ENCODE data around the gene GIGYF1. TPM values are rescaled to one million over a fixed set of nuclear protein-coding genes. Genes with fewer than 3 reads are reported as not detected.
A peak's percentile ranks its signal among the peaks of the same experiment; 100 is the strongest.

Gene GIGYF1
- total and polyA plus RNA-seq, 4 donors = 6.6 to 51.6 (median 42.1) TPM

- H3K27ac ChIP-seq (ENCODE audit: low read depth in 1 of 2, low read length in 2 of 2) = no peak overlapping the region
- intact Hi-C loops (cut with DNase I) = loop anchor here in 1 of 2 donors (5.0 kb wide), 1 partner anchor 93 kb away; the partner anchor contains the start of genes FBXO24 and LRCH4
- no peaks in the 10 kb centered on the region for H3K9me3 ChIP-seq (ENCODE audit: control insufficient read depth, low read length)
- no peaks in the 10 kb centered on the region for H3K4me1 ChIP-seq (ENCODE audit: control insufficient read depth in 1 of 2, insufficient read depth in 2 of 2, low read length in 2 of 2)
- no peaks in the 10 kb centered on the region for H3K27me3 ChIP-seq (ENCODE audit: control insufficient read depth in 1 of 2, insufficient read depth in 2 of 2, low read length in 1 of 2)
- ATAC-seq (ENCODE audit: low FRiP score) (peak; percentile 45), DNase-seq (no peak)
- WGBS, 2 donors = 69 to 73% methylated on average over 13 of the region's 13 CpGs
- H3K4me3 ChIP-seq (ENCODE audit: low read length in 2 of 2) = no peak overlapping the region
- H3K36me3 ChIP-seq (ENCODE audit: control insufficient read depth in 1 of 2, insufficient read depth in 2 of 2, low read length in 1 of 2) = peaks cover 0 to 11% of the 10 kb centered on the region in 2 donors
Observed at GRCh38 chr7:100679927-100680575, 14.0 kb downstream of the GIGYF1 start.

- DNase-seq = no peak
- Histone ChIP-seq H3K4me1 (ENCODE audit: control insufficient read depth in 1 of 2, insufficient read depth in 2 of 2, low read length in 2 of 2) (no peaks in the 10 kb centered on the region), H3K27me3 (ENCODE audit: control insufficient read depth in 1 of 2, insufficient read depth in 2 of 2, low read length in 1 of 2) (no peaks in the 10 kb centered on the region), H3K9me3 (ENCODE audit: control insufficient read depth, low read length) (no peaks in the 10 kb centered on the region), H3K36me3 (ENCODE audit: control insufficient read depth in 1 of 2, insufficient read depth in 2 of 2, low read length in 1 of 2) (peaks cover 0 to 8% of the 10 kb centered on the region in 2 donors), H3K27ac (ENCODE audit: low read depth in 1 of 2, low read length in 2 of 2) (no peak overlapping the region), H3K4me3 (ENCODE audit: low read length in 2 of 2) (no peak overlapping the region)
- ATAC-seq (ENCODE audit: low FRiP score) = no peak
- intact Hi-C loops (cut with DNase I) = loop anchor here in 1 of 2 donors (5.0 kb wide), 1 partner anchor 92 kb away; the partner anchor contains the start of genes FBXO24 and LRCH4
- 65 to 68% methylated on average over 13 of the region's 13 CpGs for WGBS, 2 donors
Observed at GRCh38 chr7:100679129-100679926, 14.7 kb downstream of the GIGYF1 start.

DNA sequence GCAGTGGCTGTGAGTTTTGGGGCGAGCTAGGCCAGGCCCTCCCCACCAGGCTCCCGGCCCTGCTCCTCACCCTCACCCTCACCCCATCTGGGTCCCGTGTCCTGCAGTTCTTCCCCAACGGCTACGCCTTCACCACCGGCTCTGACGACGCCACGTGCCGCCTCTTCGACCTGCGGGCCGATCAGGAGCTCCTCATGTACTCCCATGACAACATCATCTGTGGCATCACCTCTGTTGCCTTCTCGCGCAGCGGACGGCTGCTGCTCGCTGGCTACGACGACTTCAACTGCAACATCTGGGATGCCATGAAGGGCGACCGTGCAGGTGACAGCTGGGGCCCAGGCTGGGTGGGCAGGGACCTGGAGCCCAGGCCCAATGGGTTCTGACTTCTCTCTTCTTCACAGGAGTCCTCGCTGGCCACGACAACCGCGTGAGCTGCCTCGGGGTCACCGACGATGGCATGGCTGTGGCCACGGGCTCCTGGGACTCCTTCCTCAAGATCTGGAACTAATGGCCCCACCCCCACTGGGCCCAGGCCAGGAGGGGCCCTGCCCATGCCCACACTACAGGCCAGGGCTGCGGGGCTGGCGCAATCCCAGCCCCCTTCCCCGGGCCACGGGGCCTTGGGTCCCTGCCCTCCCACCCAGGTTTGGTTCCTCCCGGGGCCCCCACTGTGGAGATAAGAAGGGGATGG is 15.6 kb downstream of the GIGYF1 start:
- 68 to 69% methylated on average over 35 of the region's 35 CpGs for WGBS, 2 donors
- H3K27me3 ChIP-seq (ENCODE audit: control insufficient read depth in 1 of 2, insufficient read depth in 2 of 2, low read length in 1 of 2) = no peaks in the 10 kb centered on the region
- no peak for DNase-seq
- ATAC-seq (ENCODE audit: low FRiP score) = no peak
- no peak overlapping the region for H3K4me3 ChIP-seq (ENCODE audit: low read length in 2 of 2)
- H3K36me3 ChIP-seq (ENCODE audit: control insufficient read depth in 1 of 2, insufficient read depth in 2 of 2, low read length in 1 of 2) = peaks cover 0 to 7% of the 10 kb centered on the region in 2 donors
- no peak overlapping the region for H3K27ac ChIP-seq (ENCODE audit: low read depth in 1 of 2, low read length in 2 of 2)
- intact Hi-C loops (cut with DNase I) = loop anchor here in 1 of 2 donors (5.0 kb wide), 1 partner anchor 91 kb away; the partner anchor contains the start of genes FBXO24 and LRCH4
- H3K4me1 ChIP-seq (ENCODE audit: control insufficient read depth in 1 of 2, insufficient read depth in 2 of 2, low read length in 2 of 2) = no peaks in the 10 kb centered on the region
- H3K9me3 ChIP-seq (ENCODE audit: control insufficient read depth, low read length) = no peaks in the 10 kb centered on the region

GRCh38 chr7:100677308-100678267 is 16.5 kb downstream of the GIGYF1 start:
- DNase-seq = peak in 1 of 2 donors; percentile 50
- 85 to 87% methylated on average over 36 of the region's 36 CpGs for WGBS, 2 donors
- Histone ChIP-seq H3K9me3 (ENCODE audit: control insufficient read depth, low read length) (no peaks in the 10 kb centered on the region), H3K27me3 (ENCODE audit: control insufficient read depth in 1 of 2, insufficient read depth in 2 of 2, low read length in 1 of 2) (no peaks in the 10 kb centered on the region), H3K4me3 (ENCODE audit: low read length in 2 of 2) (no peak overlapping the region), H3K36me3 (ENCODE audit: control insufficient read depth in 1 of 2, insufficient read depth in 2 of 2, low read length in 1 of 2) (peaks cover 0 to 7% of the 10 kb centered on the region in 2 donors), H3K27ac (ENCODE audit: low read depth in 1 of 2, low read length in 2 of 2) (no peak overlapping the region), H3K4me1 (ENCODE audit: control insufficient read depth in 1 of 2, insufficient read depth in 2 of 2, low read length in 2 of 2) (no peaks in the 10 kb centered on the region)
- intact Hi-C loops (cut with DNase I) = loop anchor here in 1 of 2 donors (5.0 kb wide), 1 partner anchor 90 kb away; the partner anchor contains the start of genes FBXO24 and LRCH4
- no peak for ATAC-seq (ENCODE audit: low FRiP score)

DNA sequence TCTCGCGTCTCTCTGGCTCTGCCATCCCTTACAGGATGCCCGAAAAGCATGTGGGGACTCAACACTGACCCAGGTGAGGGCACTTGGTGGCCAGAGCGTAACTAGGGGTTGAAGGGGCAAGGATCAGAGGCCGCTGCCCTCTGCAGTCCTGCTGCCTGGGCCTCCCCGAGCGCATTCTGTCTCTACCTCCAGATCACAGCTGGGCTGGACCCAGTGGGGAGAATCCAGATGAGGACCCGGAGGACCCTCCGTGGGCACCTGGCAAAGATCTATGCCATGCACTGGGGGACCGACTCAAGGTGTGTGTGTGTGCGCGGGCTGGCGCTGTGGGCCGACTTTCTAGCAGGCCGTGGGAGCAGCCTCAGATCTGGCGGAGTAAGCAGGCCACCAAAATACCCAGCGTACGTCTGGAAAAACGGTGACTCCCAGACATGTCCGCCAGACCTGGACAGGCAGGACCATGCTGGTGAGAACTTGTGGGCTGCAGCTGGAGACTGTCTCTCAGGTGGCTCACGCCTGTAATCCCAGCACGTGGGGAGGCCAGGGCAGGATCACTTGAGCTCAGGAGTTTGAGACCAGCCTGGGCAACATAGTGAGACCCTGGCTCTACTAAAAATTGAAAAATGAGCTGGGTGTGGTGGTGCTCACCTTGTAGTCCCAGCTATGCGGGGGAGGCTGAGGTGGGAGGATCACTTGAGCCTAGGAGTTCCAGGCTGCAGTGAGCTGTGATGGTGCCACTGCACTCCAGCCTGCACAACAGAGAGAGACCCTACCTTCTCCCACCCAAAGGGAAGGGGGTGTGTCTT is 17.3 kb downstream of the GIGYF1 start:
- Histone ChIP-seq H3K27me3 (ENCODE audit: control insufficient read depth in 1 of 2, insufficient read depth in 2 of 2, low read length in 1 of 2) (no peaks in the 10 kb centered on the region), H3K4me3 (ENCODE audit: low read length in 2 of 2) (no peak overlapping the region), H3K4me1 (ENCODE audit: control insufficient read depth in 1 of 2, insufficient read depth in 2 of 2, low read length in 2 of 2) (no peaks in the 10 kb centered on the region), H3K36me3 (ENCODE audit: control insufficient read depth in 1 of 2, insufficient read depth in 2 of 2, low read length in 1 of 2) (peaks cover 0 to 5% of the 10 kb centered on the region in 2 donors), H3K27ac (ENCODE audit: low read depth in 1 of 2, low read length in 2 of 2) (peak overlapping the region in 1 of 2 donors; percentile 43), H3K9me3 (ENCODE audit: control insufficient read depth, low read length) (no peaks in the 10 kb centered on the region)
- ATAC-seq (ENCODE audit: low FRiP score) = no peak
- WGBS, 2 donors = 78% methylated on average over 23 of the region's 23 CpGs
- peak in 1 of 2 donors; percentile 53 for DNase-seq
- intact Hi-C loops (cut with DNase I) = loop anchor here in 1 of 2 donors (5.0 kb wide), 1 partner anchor 89 kb away; the partner anchor contains the start of genes FBXO24 and LRCH4

DNA sequence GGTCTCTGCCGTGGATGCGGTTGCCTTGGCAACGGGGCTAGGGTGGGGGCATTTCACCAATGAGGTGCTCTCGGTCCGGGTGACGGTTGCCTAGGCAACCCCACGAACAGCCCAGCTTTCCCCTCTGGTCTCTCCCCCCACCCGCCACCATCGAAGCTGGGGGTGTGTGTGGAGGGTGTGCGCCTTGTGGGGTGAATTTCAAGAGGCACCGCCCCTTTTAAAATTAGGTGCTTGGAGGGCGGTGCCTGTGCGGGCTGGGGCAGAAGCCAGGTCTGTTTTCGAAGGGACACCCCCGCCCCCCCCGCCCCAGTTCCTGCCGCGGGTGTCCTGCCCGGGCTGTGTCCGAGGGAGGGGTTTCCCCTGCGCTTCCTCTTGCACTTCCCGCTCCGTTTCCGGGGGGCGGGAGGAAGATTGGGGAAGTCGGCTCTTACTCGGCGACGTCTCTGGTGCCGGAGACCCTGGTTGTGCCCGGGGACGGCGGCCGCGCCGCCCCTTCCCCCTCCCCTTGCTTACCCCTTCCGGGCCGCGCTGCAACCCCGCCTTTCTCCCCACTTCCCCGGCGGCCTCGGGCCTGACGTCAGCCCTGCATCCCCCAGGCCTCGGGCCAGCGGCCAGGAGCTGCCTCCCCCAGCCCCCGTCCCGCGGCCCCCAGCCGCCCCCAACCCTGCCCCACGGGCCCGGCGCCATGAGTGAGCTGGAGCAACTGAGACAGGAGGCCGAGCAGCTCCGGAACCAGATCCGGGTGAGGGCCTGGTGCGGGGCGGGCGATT is 18.3 kb downstream of the GIGYF1 start:
- intact Hi-C loops (cut with DNase I) = loop anchor here in 1 of 2 donors (5.0 kb wide), 1 partner anchor 88 kb away; the partner anchor contains the start of genes FBXO24 and LRCH4
- H3K4me1 ChIP-seq (ENCODE audit: control insufficient read depth in 1 of 2, insufficient read depth in 2 of 2, low read length in 2 of 2) = no peaks in the 10 kb centered on the region

DNA sequence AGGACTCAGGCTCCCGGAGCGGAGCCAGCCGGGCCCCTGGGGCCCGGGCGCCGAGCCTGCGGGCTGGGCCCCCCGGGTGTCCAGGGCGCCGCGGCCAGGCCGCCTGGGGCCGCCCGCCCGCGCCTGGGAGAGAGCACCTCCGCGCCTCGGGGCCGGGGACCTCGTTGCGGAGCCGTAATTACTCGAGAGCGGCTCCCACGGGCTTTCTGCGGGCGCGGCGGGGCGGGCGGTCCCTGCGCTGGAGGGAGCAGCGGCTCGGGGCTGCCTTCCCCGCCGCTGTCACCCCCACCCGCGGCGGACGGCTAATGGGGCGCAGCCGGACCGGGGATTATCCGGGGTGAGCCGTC is 19.0 kb downstream of the GIGYF1 start:
- intact Hi-C loops (cut with DNase I) = loop anchor here in 1 of 2 donors (5.0 kb wide), 1 partner anchor 88 kb away; the partner anchor contains the start of genes FBXO24 and LRCH4
- ATAC-seq (ENCODE audit: low FRiP score) = no peak
- Histone ChIP-seq H3K4me3 (ENCODE audit: low read length in 2 of 2) (peak overlapping the region; percentile 54 to 75), H3K36me3 (ENCODE audit: control insufficient read depth in 1 of 2, insufficient read depth in 2 of 2, low read length in 1 of 2) (peaks cover 0 to 5% of the 10 kb centered on the region in 2 donors), H3K9me3 (ENCODE audit: control insufficient read depth, low read length) (no peaks in the 10 kb centered on the region), H3K27me3 (ENCODE audit: control insufficient read depth in 1 of 2, insufficient read depth in 2 of 2, low read length in 1 of 2) (no peaks in the 10 kb centered on the region), H3K27ac (ENCODE audit: low read depth in 1 of 2, low read length in 2 of 2) (peak overlapping the region; percentile 2 to 16), H3K4me1 (ENCODE audit: control insufficient read depth in 1 of 2, insufficient read depth in 2 of 2, low read length in 2 of 2) (no peaks in the 10 kb centered on the region)
- DNase-seq = no peak
- WGBS, 2 donors = 0% methylated on average over 37 to 46 of the region's 46 CpGs

More for the DNA sequence above, 18.3 kb downstream of the GIGYF1 start:
- H3K27me3 ChIP-seq (ENCODE audit: control insufficient read depth in 1 of 2, insufficient read depth in 2 of 2, low read length in 1 of 2) = no peaks in the 10 kb centered on the region
- H3K4me3 ChIP-seq (ENCODE audit: low read length in 2 of 2) = peak overlapping the region; percentile 54 to 75
- H3K9me3 ChIP-seq (ENCODE audit: control insufficient read depth, low read length) = no peaks in the 10 kb centered on the region
- peaks cover 0 to 5% of the 10 kb centered on the region in 2 donors for H3K36me3 ChIP-seq (ENCODE audit: control insufficient read depth in 1 of 2, insufficient read depth in 2 of 2, low read length in 1 of 2)
- H3K27ac ChIP-seq (ENCODE audit: low read depth in 1 of 2, low read length in 2 of 2) = no peak overlapping the region
- peak; percentile 34 for ATAC-seq (ENCODE audit: low FRiP score)
- DNase-seq = peak; percentile 90 to 92
- 0 to 1% methylated on average over 53 to 59 of the region's 59 CpGs for WGBS, 2 donors
